Measurements from ENCODE around the gene EME2.

- TF ChIP-seq SRY (CRISPR knock-in tag; IDR thresholded peaks at IDR 0.05) (no peak), REST (IDR thresholded peaks at IDR 0.05; ENCODE audit: borderline replicate concordance in 1 of 2, low read depth in 1 of 2, low read length in 2 of 2) (no peak), EZH2 (conservative IDR thresholded peaks at IDR 0.05; ENCODE audit: low read depth, low read length) (no peak), ZNF891 (CRISPR knock-in tag; IDR thresholded peaks at IDR 0.05) (no peak), ZBTB8A (CRISPR knock-in tag; IDR thresholded peaks at IDR 0.05; ENCODE audit: borderline replicate concordance, low read depth) (no peak), HOMEZ (CRISPR knock-in tag; IDR thresholded peaks at IDR 0.05; ENCODE audit: low read depth) (no peak), FOSL1 (CRISPR knock-in tag; IDR thresholded peaks at IDR 0.05; ENCODE audit: borderline replicate concordance) (no peak), CTCF (CRISPR knock-in tag; IDR thresholded peaks at IDR 0.05) (no peak)
Measured at GRCh38 chr16:1818873-1819525, 46.4 kb downstream of the EME2 start.

Data from HepG2 (cell line).